HEK293 (cell line): ENCODE results near the gene SLAMF9.

Experiments used
- EGR2 ChIP-seq: fragments of 450-650 bp; formaldehyde crosslinking; IDR thresholded peaks from 2 replicates; pipeline ENCODE4 v1.5.1; 2016; ENCODE audit warnings: low read depth, missing biosample characterization, missing genetic modification characterization
- FEZF1 ChIP-seq: fragments of 450-650 bp; formaldehyde crosslinking; IDR thresholded peaks from 2 replicates; pipeline ENCODE4 v1.5.1; 2016; ENCODE audit warnings: missing biosample characterization, missing genetic modification characterization
- GLIS1 ChIP-seq: fragments of 450-650 bp; formaldehyde crosslinking; IDR thresholded peaks from 2 replicates; pipeline ENCODE4 v1.5.1; 2016; ENCODE audit warnings: missing biosample characterization, missing genetic modification characterization
- HOXD13 ChIP-seq: sonication (generic); formaldehyde crosslinking; IDR thresholded peaks from 2 replicates; pipeline ENCODE4 v1.8.0; 2022; ENCODE audit warnings: missing genetic modification reagents, borderline replicate concordance
- IKZF3 ChIP-seq: fragments of 450-650 bp; IDR thresholded peaks from 2 replicates; pipeline ENCODE4 v1.5.0; 2018; ENCODE audit warnings: missing biosample characterization, mild to moderate bottlenecking, missing genetic modification characterization, moderate library complexity
- KLF16 ChIP-seq: fragments of 450-650 bp; formaldehyde crosslinking; IDR thresholded peaks from 2 replicates; pipeline ENCODE4 v1.5.1; 2017; ENCODE audit warnings: missing biosample characterization, missing genetic modification characterization
- KLF7 ChIP-seq: fragments of 450-650 bp; formaldehyde crosslinking; IDR thresholded peaks from 2 replicates; pipeline ENCODE4 v1.5.1; 2016; ENCODE audit warnings: missing biosample characterization, missing genetic modification characterization, borderline replicate concordance
- SCRT2 ChIP-seq: fragments of 450-650 bp; formaldehyde crosslinking; IDR thresholded peaks from 2 replicates; pipeline ENCODE4 v1.5.1; 2016; ENCODE audit warnings: missing biosample characterization, missing genetic modification characterization
- YY2 ChIP-seq: fragments of 450-650 bp; formaldehyde crosslinking; IDR thresholded peaks from 2 replicates; pipeline ENCODE4 v1.5.1; 2016; ENCODE audit warnings: missing biosample characterization, missing genetic modification characterization
- ZBTB1 ChIP-seq: fragments of 450-650 bp; formaldehyde crosslinking; IDR thresholded peaks from 2 replicates; pipeline ENCODE4 v1.5.1; 2016; ENCODE audit warnings: missing biosample characterization, missing genetic modification characterization
- ZEB2 ChIP-seq: fragments of 450-650 bp; formaldehyde crosslinking; IDR thresholded peaks from 2 replicates; pipeline ENCODE4 v1.5.1; 2016; ENCODE audit warnings: missing biosample characterization, missing genetic modification characterization
- ZFP41 ChIP-seq: fragments of 450-650 bp; formaldehyde crosslinking; IDR thresholded peaks from 2 replicates; pipeline ENCODE4 v1.5.1; 2016; ENCODE audit warnings: missing biosample characterization, missing genetic modification characterization, borderline replicate concordance
- ZIC2 ChIP-seq: fragments of 450-650 bp; formaldehyde crosslinking; IDR thresholded peaks from 2 replicates; pipeline ENCODE4 v1.5.1; 2016; ENCODE audit warnings: missing biosample characterization, missing genetic modification characterization
- ZNF10 ChIP-seq: fragments of 450-650 bp; formaldehyde crosslinking; IDR thresholded peaks from 2 replicates; pipeline ENCODE4 v1.5.1; 2017; ENCODE audit warnings: missing biosample characterization, missing genetic modification characterization
- ZNF114 ChIP-seq: fragments of 450-650 bp; formaldehyde crosslinking; IDR thresholded peaks from 2 replicates; pipeline ENCODE4 v1.5.0; 2017; ENCODE audit warnings: missing biosample characterization, missing genetic modification characterization
- ZNF132 ChIP-seq: fragments of 450-650 bp; formaldehyde crosslinking; IDR thresholded peaks from 2 replicates; pipeline ENCODE4 v1.5.1; 2017; ENCODE audit warnings: missing biosample characterization, missing genetic modification characterization, borderline replicate concordance
- ZNF140 ChIP-seq: fragments of 450-650 bp; formaldehyde crosslinking; IDR thresholded peaks from 2 replicates; pipeline ENCODE4 v1.5.1; 2016; ENCODE audit warnings: missing biosample characterization, missing genetic modification characterization
- ZNF148 ChIP-seq: fragments of 450-650 bp; formaldehyde crosslinking; IDR thresholded peaks from 2 replicates; pipeline ENCODE4 v1.5.0; 2017; ENCODE audit warnings: missing biosample characterization, missing genetic modification characterization, borderline replicate concordance
- ZNF2 ChIP-seq: fragments of 450-650 bp; formaldehyde crosslinking; IDR thresholded peaks from 2 replicates; pipeline ENCODE4 v1.5.1; 2016; ENCODE audit warnings: missing biosample characterization, missing genetic modification characterization
- ZNF324 ChIP-seq: fragments of 450-650 bp; formaldehyde crosslinking; IDR thresholded peaks from 2 replicates; pipeline ENCODE4 v1.5.1; 2016; ENCODE audit warnings: missing biosample characterization, missing genetic modification characterization
- ZNF37A ChIP-seq: fragments of 450-650 bp; IDR thresholded peaks from 2 replicates; pipeline ENCODE4 v1.5.1; 2018; ENCODE audit warnings: missing biosample characterization, missing genetic modification characterization
- ZNF398 ChIP-seq: fragments of 450-650 bp; formaldehyde crosslinking; IDR thresholded peaks from 2 replicates; pipeline ENCODE4 v1.5.1; 2017; ENCODE audit warnings: missing biosample characterization, missing genetic modification characterization
- ZNF433 ChIP-seq: fragments of 450-650 bp; formaldehyde crosslinking; IDR thresholded peaks from 2 replicates; pipeline ENCODE4 v1.5.1; 2016; ENCODE audit warnings: missing biosample characterization, missing genetic modification characterization, low read depth
- ZNF561 ChIP-seq: fragments of 450-650 bp; IDR thresholded peaks from 2 replicates; pipeline ENCODE4 v1.5.1; 2018; ENCODE audit warnings: missing biosample characterization, missing genetic modification characterization, borderline replicate concordance
- ZNF585B ChIP-seq: fragments of 450-650 bp; formaldehyde crosslinking; IDR thresholded peaks from 2 replicates; pipeline ENCODE4 v1.5.1; 2016; ENCODE audit warnings: missing biosample characterization, missing genetic modification characterization
- ZNF621 ChIP-seq: fragments of 450-650 bp; formaldehyde crosslinking; IDR thresholded peaks from 2 replicates; pipeline ENCODE4 v1.5.1; 2017; ENCODE audit warnings: missing biosample characterization, missing genetic modification characterization
- ZNF658 ChIP-seq: fragments of 450-650 bp; formaldehyde crosslinking; IDR thresholded peaks from 2 replicates; pipeline ENCODE4; 2016; ENCODE audit warnings: missing biosample characterization, missing genetic modification characterization
- ZNF660 ChIP-seq: fragments of 450-650 bp; IDR thresholded peaks from 2 replicates; pipeline ENCODE4 v1.5.1; 2018; ENCODE audit warnings: missing biosample characterization, mild to moderate bottlenecking, missing genetic modification characterization
- ZNF701 ChIP-seq: fragments of 450-650 bp; formaldehyde crosslinking; IDR thresholded peaks from 2 replicates; pipeline ENCODE4 v1.5.1; 2016; ENCODE audit warnings: missing biosample characterization, missing genetic modification characterization
- ZNF707 ChIP-seq: fragments of 450-650 bp; formaldehyde crosslinking; IDR thresholded peaks from 2 replicates; pipeline ENCODE4 v1.5.1; 2016; ENCODE audit warnings: missing biosample characterization, missing genetic modification characterization
- TF ChIP-seq, protein P1 (sequence below): fragments of 450-650 bp; formaldehyde crosslinking; IDR thresholded peaks from 2 replicates; pipeline ENCODE4 v1.5.1; 2016; ENCODE audit warnings: missing biosample characterization, missing genetic modification characterization
- TF ChIP-seq, protein P2 (sequence below): fragments of 450-650 bp; formaldehyde crosslinking; IDR thresholded peaks from 2 replicates; pipeline ENCODE4 v1.5.1; 2016; ENCODE audit warnings: missing biosample characterization, missing genetic modification characterization

The SLAMF9 gene

GRCh38 chr1:159916242-159917051 lies 37.6 kb downstream of the SLAMF9 start (continued):
- TF ChIP-seq ZNF658 (tag by site-specific recombination) = no peak
- TF ChIP-seq HOXD13 (CRISPR knock-in tag) = peak; percentile 52; the same call in 1 of the 2 replicates
- peak; percentile 93 for TF ChIP-seq ZNF660
- TF ChIP-seq, protein P1, sequence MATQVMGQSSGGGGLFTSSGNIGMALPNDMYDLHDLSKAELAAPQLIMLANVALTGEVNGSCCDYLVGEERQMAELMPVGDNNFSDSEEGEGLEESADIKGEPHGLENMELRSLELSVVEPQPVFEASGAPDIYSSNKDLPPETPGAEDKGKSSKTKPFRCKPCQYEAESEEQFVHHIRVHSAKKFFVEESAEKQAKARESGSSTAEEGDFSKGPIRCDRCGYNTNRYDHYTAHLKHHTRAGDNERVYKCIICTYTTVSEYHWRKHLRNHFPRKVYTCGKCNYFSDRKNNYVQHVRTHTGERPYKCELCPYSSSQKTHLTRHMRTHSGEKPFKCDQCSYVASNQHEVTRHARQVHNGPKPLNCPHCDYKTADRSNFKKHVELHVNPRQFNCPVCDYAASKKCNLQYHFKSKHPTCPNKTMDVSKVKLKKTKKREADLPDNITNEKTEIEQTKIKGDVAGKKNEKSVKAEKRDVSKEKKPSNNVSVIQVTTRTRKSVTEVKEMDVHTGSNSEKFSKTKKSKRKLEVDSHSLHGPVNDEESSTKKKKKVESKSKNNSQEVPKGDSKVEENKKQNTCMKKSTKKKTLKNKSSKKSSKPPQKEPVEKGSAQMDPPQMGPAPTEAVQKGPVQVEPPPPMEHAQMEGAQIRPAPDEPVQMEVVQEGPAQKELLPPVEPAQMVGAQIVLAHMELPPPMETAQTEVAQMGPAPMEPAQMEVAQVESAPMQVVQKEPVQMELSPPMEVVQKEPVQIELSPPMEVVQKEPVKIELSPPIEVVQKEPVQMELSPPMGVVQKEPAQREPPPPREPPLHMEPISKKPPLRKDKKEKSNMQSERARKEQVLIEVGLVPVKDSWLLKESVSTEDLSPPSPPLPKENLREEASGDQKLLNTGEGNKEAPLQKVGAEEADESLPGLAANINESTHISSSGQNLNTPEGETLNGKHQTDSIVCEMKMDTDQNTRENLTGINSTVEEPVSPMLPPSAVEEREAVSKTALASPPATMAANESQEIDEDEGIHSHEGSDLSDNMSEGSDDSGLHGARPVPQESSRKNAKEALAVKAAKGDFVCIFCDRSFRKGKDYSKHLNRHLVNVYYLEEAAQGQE (tag by site-specific recombination) = peak; percentile 31; the same call in 1 of the 2 replicates
- no peak for TF ChIP-seq ZNF707 (tag by site-specific recombination)
- peak; percentile 99 for TF ChIP-seq IKZF3 (tag by site-specific recombination)
- peak; percentile 99 for TF ChIP-seq ZEB2 (tag by site-specific recombination)
- TF ChIP-seq ZNF148 (tag by site-specific recombination) = no peak
- no peak for TF ChIP-seq ZNF114
- peak; percentile 84 for TF ChIP-seq ZBTB1
- TF ChIP-seq ZNF2 (tag by site-specific recombination) = peak; percentile 97
- peak; percentile 84 for TF ChIP-seq ZNF10 (tag by site-specific recombination)
- peak; percentile 93 for TF ChIP-seq KLF7 (tag by site-specific recombination)
- no peak for TF ChIP-seq ZFP41 (tag by site-specific recombination)
- TF ChIP-seq ZNF585B (tag by site-specific recombination) = no peak
- TF ChIP-seq KLF16 (tag by site-specific recombination) = peak; percentile 82
- TF ChIP-seq SCRT2 (tag by site-specific recombination) = peak; percentile 91
- no peak for TF ChIP-seq YY2 (tag by site-specific recombination)
- TF ChIP-seq ZNF398 (tag by site-specific recombination) = peak; percentile 66; the same call in 1 of the 2 replicates
- peak; percentile 94 for TF ChIP-seq GLIS1 (tag by site-specific recombination)
- TF ChIP-seq, protein P2, sequence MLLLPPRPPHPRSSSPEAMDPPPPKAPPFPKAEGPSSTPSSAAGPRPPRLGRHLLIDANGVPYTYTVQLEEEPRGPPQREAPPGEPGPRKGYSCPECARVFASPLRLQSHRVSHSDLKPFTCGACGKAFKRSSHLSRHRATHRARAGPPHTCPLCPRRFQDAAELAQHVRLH (tag by site-specific recombination) = peak; percentile 87
- TF ChIP-seq ZNF37A = no peak
- no peak for TF ChIP-seq ZNF433 (tag by site-specific recombination)
- peak; percentile 96 for TF ChIP-seq ZNF324 (tag by site-specific recombination)
- TF ChIP-seq ZIC2 (tag by site-specific recombination) = peak; percentile 73
- TF ChIP-seq ZNF132 = no peak
- no peak for TF ChIP-seq ZNF621 (tag by site-specific recombination)
- TF ChIP-seq ZNF561 = peak; percentile 97
- no peak for TF ChIP-seq ZNF701
- peak; percentile 96 for TF ChIP-seq FEZF1
- TF ChIP-seq EGR2 = peak; percentile 80
- no peak for TF ChIP-seq ZNF140 (tag by site-specific recombination)
